Hematopoietic multipotent progenitor cell treated with erythropoietin and hydrocortisone succinate and interleukin-3 and kit ligand, for 4 days (in vitro differentiated cells): ENCODE results near the gene CDHR1.

ENCODE experiments used
- DNase-seq: peaks from one replicate; pipeline ENCODE4 v3.0.0-alpha.2; 2015

Gene CDHR1

DNA sequence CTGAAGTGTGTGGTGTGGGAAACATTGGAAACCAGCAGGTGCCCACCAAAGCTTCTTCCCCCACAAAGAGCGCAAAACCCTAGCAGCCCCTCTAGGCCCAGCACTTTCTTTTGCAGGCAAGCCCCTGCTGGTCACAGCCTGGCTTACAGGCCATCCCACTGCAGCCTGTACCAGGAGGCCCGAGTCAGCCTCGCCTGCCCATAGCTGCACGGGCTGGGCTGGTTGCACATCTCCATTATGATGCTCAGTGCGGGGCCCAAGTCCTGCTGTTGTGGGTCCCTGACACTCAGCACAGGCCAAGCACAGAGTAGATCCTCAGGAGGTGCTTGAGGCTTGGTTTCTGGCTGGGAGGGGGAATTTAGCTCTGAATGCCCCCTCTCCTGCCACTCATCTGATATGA lies 8.0 kb downstream of the CDHR1 start:
- DNase-seq: no peak

DNA sequence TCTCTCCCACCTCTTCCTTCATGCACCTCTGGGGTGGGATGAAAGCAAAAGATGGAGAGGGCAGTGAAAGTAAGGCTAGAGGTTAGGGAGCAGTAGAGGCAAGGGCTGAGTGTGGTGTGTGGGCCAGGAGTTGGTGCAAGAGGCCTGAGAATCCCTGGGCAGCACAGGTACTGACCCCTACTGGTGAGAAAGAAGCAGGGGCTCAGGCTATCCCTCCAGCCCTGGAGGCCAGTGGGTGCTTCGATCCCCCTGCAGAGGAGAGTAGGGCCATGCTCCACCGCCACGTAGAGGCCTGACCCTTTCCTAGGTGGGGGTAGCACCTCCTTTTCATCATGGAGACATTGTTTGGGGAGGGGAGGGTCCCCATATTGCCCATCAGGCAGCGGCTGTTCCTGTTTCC lies 9.8 kb downstream of the CDHR1 start:
- peak; percentile 48 for DNase-seq

DNA sequence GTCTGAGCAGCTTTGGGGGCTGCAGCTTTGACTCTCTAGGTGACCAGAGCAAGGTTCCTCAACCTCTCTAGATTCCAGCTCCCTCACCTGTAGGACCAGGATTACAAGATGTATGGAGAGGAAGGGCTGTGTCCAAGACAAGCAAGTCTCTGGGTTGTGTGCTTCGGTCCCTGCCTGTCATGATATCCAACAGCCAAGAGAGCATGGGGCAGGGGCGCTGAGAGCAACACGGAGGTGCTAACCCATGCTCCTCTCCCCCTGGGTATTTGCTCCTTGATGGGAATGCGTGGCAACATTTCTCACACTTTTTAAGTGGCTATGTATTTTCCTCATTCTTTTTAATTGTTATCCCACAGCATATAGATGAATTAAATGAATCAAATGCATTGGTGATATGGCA lies 10.3 kb downstream of the CDHR1 start:
- DNase-seq: no peak

DNA sequence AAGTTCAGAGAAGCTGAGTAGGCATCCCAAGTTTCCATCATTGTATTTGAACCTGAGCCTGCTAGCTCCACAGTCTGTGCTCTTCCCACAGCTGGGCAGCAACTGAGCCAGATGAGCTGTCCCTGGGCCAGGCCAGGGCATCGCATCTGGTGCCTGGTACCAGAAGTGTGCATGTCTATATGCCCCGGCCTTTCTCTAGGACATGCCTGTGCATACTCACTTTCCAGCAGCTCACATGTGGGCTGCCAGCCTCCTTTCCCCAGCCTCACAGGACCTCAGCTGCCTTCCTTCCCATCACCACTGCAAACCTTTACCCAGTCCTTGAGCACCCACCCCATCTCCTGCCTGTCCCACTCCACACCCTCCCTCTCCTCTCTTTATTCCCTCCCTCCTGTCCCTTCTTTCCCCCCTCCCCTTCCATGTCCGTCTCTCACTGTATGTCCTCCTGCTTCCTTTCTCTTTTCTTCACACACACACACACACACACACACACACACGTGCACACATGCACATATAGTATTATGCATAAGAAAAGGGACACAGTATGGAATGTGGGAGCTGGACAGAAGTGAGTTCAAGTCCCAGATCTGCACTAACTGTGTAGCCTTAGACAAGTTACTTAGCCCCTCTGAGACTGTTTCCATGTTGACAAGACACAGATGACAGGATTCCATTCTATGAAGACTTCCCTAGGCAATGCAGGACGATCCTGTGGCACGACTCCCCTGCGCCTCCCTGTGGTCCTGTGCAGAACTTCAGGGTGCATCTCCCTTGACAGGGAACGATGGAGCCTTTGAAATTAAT lies 10.9 kb downstream of the CDHR1 start:
- peak; percentile 80 for DNase-seq

DNA sequence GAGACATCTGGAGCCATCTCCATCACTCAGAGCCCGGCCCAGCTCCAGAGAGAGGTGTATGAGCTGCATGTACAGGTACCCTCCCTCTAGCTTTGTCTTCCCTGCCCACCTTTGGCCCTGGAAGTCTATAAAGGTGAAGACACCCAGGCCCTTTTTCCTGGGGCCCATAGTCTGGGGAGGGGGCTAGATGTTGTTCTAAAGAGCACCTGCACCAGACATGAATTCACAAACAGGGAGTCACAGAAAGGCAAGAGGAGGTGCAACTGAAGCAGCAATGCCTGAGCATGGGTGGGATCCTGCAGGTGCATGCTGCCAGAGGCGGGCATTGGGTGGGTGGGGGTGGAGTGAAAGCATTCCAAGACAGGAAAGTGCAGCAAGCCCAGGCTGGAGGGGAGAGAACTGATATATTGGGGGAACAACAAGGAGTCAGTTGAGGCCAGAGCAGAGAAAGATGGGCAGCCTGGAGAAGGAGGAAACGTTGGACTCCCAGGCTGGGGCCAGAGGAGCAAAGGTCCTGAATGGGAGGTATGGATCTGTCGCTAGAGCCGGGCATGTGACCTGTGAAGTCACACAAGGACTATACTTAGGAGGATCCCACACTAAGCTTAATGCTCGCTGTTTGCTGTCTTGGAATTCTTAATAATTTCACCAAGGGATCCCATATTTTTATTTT lies 11.7 kb downstream of the CDHR1 start:
- DNase-seq: no peak

DNA sequence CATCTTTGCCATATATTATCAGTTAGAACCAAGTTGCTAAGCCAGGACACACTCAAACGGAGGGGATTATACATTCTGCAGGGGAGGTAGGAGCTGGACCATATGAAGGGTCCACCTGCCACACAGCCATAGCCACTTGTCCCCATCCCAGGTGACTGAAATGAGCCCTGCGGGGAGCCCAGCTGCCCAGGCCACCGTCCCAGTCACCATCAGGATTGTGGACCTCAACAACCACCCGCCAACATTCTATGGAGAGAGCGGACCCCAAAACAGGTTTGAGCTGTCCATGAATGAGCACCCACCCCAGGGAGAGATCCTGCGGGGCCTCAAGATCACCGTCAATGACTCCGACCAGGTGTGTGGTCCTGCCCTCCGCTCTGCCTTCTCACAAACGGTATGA lies 13.7 kb downstream of the CDHR1 start:
- DNase-seq: no peak

DNA sequence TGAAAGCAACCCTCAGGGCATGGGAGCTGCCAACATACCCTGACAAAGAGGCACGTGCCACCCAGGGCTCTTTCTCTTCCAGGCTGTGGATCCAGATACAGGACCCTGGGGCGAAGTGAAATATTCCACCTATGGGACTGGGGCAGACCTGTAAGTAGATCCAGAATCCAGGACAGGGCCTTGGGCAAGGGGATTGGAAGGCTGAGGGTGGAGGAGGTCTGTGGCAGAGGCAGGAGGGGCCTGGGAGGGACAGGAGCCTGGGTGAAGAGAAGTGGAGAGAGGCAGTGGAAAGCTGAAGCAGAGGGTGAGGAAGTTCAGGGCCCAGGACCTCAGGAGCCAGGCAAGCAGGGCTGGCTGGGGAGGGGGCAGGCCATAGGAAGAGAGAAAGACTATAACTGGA lies 17.2 kb downstream of the CDHR1 start:
- no peak for DNase-seq

DNA sequence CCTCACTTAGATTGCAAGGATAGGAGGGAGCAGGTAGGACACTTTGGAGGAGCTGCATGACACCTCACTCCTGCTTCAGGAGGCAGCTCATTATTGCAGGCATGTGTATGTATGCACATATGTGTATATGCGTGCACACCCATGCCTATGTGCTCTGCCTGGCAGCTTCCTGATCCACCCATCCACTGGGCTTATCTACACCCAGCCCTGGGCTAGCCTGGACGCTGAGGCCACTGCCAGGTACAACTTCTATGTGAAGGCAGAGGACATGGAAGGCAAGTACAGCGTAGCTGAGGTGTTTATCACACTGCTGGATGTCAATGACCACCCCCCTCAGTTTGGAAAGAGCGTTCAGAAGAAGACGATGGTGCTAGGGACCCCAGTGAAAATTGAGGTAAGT lies 17.7 kb downstream of the CDHR1 start:
- no peak for DNase-seq

DNA sequence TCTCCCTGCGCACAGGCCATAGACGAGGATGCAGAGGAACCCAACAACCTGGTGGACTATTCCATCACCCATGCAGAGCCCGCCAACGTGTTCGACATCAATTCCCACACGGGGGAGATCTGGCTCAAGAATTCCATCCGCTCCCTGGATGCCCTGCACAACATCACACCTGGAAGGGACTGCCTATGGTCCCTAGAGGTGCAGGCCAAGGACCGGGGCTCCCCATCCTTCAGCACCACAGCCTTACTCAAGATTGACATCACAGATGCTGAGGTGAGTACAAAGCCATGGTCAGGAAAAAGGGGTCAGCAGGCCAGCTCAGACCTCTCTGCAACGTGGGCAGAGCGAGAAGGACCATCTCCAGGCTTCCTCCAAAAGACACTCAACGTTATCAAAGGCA lies 18.7 kb downstream of the CDHR1 start:
- DNase-seq: no peak

DNA sequence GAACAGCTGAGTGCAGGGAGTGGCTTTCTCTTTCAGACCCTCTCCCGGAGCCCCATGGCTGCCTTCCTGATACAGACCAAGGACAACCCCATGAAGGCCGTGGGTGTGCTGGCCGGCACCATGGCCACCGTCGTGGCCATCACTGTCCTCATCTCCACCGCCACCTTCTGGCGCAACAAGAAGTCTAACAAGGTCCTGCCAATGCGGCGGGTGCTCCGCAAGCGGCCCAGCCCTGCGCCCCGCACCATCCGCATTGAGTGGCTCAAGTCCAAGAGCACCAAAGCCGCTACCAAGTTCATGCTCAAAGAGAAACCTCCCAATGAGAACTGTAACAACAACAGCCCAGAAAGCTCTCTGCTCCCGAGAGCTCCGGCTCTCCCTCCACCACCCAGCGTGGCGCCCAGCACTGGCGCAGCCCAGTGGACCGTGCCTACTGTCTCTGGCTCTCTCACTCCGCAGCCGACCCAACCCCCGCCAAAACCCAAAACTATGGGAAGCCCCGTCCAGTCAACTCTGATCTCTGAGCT lies 19.8 kb downstream of the CDHR1 start:
- no peak for DNase-seq

DNA sequence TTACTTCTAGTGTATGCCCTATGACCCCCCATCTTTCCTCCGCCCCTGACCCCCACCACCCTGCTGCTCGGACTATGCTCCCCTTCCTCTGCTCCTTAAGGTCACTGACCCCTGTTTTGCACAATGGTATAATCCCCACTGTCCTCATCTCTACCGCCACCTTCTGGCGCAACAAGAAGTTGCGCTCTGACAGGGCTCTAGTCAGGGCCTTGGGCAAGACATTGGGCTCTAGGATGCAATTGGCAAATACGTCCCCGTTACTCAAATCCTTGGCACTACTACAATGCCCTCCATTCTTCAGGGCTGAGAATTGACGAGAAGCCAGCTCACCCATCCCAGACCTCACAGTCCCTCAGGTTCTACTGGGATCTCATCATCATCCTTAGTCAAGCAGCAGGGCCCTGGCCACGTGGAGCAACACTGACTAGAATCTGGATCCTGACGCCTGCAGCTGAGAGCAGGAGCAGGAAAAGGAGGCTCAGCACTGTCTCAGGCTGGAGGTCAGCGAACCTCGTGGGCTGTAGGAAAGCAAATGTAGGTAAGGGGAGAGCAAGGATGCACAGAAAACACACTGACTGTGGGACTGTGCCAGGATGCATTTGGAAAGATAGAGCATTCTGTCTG lies 20.4 kb downstream of the CDHR1 start:
- DNase-seq: peak; percentile 65

DNA sequence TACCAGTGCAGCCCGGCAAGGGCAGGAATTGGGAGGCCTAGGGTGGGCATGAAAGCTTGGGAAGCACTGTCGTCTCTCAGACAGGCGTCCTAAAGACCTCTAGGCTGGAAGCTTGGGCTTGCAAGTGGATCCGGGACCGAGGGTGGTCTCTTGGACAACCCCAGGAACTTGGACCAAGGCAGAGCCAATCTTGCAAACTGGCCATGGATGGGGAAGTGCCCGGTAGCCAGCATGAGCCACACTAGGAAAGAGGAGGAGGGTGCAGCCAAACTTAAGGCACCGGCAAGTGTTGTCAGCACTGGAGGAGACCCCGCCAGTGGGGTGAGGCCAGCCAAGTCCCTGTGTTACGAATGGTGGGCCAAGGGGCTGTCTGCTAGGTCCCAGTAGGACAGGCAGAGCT lies 22.5 kb downstream of the CDHR1 start:
- no peak for DNase-seq

DNA sequence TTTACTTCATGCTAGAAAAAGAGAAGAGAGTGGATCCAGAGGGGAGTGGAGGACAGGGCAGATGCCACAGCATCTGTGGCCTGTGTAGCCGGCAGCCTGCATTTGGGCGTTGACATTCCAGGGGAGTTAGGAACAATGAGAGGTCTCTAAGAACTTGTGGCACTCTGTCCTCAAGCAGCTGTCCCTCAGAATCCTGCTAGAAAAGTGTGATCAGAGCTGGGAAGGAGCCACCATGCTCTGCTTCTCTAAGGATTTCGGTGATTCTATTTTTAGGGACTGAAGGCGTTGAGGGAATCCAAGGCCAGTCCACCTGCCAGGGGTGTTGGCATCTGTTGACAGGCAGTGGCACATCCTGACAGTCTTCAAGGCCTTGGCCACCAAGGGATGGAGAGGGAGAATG lies 23.4 kb downstream of the CDHR1 start:
- no peak for DNase-seq

DNA sequence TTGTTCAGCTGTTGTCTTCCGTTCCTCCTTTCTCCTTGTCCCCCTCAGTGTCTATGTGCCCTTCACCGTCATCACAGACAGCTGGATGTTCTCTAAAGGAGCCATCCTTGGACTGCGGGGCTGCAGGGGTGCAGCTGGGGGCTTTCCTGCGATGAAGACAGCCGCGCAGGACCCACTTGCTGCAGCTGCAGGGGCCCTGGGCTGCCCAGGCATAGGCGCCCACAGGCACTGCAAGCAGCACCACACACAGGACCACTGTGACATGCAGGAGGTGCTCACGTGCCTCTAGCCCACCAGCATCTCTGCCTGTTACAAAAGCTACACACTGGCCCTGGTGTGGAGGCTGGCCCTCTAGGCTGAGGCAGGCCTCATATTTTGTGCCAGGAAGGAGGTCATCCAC lies 27.6 kb downstream of the CDHR1 start:
- DNase-seq: no peak

DNA sequence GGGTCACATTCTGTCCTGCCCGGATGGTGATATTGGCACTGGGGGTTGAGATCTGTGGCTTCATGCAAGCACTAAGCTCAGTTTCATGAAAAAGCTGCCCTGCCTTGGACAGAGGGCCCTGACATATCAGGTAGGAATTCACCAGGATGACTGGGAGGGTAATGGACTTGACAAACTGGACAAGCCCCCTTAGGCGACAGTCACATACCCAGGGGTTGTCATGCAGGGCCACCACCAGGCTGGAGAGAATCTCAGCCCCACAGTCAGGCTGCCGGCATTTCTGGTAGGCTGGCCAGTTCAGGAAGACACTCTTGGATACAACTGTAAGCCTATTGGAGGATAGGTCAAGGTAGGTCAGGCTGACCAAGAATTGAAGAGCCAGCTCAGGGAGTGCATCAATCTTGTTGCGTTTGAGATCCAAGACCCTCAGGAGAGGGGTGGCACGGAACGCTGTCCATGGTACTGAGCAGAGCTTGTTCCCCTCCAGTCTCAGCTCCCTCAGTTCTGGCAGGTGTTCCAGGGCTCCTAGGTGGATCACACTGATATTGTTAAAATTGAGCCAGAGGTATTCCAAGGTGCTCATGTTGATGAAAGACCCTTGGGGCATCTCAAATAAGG lies 30.2 kb downstream of the CDHR1 start:
- DNase-seq: peak; percentile 35

DNA sequence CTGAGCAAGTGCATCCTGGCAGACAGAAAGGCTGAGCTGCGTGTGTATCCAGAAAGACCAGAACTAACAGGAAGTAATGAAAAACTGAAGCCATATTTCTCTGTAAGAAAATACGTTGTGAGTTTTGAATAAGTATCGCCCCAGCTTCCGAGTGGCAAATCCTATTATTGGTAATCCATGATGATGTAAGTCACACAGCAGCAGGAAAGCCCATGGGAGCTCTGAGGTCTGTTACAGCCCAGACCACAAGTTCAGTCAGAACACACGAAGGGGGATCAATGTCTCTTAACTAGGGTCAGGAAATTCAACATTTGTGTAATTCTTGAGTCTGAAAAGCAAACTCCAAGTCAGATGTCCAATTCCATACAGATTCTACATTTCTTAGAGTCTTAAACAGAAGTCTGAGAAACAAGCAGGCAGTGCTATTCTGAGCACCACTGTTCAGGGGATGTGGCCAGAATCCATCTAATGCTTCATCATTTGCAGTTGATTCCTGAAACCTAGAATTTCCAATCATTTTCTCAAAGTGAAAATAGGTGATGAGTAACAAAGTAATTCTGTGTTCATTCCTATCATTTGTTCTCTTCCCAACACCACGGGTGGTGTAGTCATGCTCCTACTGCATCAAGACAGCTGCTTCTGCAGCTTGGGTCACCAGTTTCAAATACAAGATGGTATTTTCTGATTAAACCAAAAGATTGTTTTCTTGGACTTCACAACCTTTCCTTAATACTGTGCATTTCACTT lies 31.3 kb downstream of the CDHR1 start, which contains the start of gene LRIT2:
TSS of gene LRIT2 (minus strand) at position 118 of the 747 bp plus-strand sequence. CDS start at position 94, 24 bp downstream.
- DNase-seq: no peak

DNA sequence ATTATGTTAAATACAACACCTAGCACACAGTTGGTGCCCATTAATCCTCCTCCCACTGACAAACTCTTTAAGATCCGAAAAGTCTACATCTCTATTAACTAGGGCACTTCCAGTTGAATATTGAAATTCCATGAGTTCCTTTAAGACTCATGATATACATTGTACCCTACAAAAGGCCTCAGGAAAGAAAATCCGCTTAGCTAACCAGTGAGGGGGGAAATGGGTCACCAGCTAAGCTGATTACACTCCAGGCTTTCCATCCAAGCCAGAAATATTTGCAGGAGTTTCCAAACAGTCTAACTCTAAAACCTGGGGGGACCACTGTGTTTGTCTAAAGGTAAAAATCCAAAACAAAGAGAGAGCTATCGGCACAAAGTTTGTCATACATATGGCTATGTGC lies 32.3 kb downstream of the CDHR1 start:
- DNase-seq: no peak

DNA sequence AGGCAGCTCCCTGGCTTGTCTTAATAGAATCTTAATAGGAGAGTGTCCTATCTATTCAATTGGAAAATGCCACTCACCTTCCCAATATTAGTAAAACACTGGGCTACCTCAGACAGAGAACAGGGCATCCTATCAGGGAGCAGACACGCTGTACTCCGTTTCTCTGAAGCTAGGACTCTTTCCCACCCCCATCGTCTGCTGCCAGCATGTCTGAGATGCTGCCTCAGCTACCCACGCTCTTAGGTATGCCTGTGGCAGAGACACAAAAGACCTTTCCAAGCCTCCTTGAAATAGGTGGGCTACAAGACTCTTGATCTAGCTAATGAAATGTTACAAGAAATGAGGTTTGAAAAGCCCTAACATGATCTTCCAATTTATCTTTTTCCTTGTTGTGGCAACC lies 33.5 kb downstream of the CDHR1 start:
- no peak for DNase-seq

DNA sequence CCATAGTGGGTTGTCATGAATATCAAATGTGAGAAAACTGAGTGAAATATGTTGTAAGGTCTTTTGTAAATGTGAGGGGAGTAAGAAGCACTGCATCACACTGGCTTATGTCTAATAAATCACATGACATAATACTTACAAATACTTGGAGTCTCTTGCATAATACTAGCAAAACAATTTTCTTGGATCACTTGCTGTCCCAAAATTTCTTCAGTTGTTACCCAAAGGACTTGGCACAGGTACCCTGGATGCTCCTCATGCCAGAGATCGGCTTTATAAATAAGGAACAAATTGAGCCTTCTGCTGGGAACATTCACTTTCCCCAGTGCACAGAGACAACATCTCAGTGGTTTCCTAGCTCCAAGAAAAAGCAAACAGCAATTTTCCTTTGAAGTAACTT lies 36.0 kb downstream of the CDHR1 start:
- DNase-seq: no peak

DNA sequence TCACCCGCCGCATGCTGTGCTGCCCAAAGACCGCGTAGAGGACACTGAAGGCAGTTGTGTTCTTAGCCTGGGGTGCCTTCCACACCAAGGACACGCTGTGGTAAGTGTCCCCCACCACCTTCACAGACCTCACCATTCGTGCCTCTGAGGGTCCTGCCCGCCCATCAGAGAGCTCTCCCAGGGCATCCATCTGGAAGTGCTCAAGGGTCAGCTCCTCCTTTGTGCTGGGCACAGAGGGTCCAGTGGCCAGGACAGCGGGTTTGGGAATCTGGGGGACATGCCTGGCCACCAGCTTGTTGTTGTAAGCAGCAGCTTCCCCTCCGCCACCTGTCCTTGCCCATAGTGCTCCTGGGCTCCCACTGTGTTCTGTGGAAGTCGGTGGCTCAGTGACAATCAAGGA lies 38.0 kb downstream of the CDHR1 start:
- DNase-seq: no peak

DNA sequence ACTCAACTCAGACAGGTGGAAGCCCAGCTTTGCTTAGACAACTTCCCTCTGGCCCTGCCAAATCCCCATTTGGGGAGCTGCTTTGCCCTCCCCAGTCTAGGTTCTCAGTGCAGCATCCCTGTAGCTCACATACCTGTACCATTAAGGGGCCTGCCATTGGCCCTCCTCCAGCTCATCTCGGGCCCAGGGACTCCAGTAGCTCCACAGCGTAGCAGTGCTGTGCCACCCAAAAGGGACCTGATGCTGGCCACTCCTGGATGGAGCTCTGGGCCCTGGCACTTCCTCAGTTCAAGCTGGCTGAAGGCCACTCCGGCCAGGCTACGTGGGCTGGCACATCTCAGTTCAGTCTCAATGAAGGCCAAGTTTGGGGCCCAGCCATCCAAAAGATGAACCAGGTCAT lies 39.6 kb downstream of the CDHR1 start:
- no peak for DNase-seq

DNA sequence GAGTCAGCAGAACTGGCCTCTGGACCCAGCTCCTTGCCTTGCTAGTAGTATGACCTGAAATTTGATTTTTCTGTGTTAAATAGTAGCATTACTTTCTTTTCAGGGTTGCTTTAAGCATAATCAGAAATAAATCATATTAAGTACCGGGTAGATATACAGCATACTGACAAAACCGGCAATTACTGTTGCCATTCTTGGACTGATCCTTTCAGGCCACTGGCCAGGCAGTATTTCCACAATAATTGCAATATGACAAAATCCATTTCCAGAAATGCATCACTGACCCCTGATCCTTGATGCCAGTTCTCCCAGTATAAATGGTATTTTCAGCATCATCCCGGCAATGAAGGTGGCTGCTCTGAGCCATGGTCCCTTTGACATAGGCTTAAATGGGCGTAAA lies 40.1 kb downstream of the CDHR1 start:
- DNase-seq: no peak

DNA sequence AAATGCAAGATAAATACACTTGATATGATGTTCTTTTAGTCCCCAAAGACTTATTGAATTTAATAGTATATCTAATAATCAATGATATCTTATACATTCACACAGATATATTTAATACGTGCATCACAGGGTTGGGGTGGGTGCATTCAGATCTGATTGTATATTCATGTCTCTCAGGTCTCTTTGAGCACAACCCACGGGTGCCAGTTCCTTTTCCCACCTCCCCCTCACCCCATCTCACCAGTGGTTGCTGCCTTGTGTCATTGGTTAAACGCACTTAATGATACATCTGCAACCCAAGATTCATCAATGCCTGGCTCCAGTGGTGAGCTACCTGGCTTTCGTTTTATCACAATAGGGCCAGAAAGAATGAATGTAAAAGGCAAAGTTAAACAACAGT lies 40.8 kb downstream of the CDHR1 start:
- DNase-seq: no peak
